Astrocyte of the cerebellum (primary cell): ENCODE data around the gene NCS1.

ENCODE experiments used
- DNase-seq: peaks from one replicate; pipeline ENCODE4 v3.0.0-alpha.2; 2011; ENCODE audit warnings: low read depth
- H3K4me3 ChIP-seq: 2 replicates; pipeline ENCODE4 v1.5.1; 2011; ENCODE audit warnings: mild to moderate bottlenecking, low read depth, low read length, moderate library complexity
- in situ Hi-C: cut with HindIII; loops from 2 replicates; pipeline ENCODE4 v1.10.0; 2017; ENCODE audit warnings: low sequenced_read_pairs
- TF ChIP-seq, protein P1 (sequence below): IDR thresholded peaks from 2 replicates; pipeline ENCODE4 v1.5.1; 2012; ENCODE audit warnings: low read length, low read depth, moderate library complexity, mild to moderate bottlenecking; ENCODE audit errors: missing control alignments

NCS1 gene

DNA sequence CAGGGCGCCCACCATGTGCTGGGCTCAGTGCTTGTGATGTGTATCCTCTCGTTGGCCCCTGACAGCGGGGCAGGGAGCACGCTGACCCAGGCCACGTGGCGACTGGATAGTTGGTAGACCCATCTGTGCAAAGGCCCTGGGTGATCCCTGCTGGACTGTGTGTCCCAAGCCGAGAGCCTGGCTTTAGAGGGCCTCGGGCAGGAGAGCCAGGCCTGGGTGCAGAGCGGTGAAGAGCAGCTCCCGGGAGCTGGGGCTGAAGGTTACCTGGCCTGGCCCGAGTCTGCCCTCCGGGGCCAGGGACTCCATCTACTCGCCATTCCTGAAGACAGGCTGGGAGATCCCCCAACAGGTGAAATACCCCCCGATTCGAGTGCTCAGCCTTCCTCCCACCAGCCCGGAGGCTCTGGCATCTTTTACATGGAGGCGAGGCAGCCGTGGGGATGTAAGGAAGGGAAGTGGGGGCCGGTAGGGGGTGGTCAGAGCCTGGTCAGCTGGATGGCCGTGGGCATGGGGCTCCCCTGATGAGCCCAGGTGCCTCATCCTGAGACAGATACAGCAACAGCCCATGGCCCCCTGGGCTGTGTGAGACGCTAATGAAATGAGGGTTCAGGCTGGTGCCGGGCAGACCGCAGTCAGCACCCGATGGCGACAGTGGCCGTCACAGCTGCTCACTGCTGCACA is 19.0 kb downstream of the NCS1 start:
- no peak overlapping the region for H3K4me3 ChIP-seq
- TF ChIP-seq, protein P1, sequence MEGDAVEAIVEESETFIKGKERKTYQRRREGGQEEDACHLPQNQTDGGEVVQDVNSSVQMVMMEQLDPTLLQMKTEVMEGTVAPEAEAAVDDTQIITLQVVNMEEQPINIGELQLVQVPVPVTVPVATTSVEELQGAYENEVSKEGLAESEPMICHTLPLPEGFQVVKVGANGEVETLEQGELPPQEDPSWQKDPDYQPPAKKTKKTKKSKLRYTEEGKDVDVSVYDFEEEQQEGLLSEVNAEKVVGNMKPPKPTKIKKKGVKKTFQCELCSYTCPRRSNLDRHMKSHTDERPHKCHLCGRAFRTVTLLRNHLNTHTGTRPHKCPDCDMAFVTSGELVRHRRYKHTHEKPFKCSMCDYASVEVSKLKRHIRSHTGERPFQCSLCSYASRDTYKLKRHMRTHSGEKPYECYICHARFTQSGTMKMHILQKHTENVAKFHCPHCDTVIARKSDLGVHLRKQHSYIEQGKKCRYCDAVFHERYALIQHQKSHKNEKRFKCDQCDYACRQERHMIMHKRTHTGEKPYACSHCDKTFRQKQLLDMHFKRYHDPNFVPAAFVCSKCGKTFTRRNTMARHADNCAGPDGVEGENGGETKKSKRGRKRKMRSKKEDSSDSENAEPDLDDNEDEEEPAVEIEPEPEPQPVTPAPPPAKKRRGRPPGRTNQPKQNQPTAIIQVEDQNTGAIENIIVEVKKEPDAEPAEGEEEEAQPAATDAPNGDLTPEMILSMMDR = no peak
- in situ Hi-C loops = no loop called here
- DNase-seq = no peak

DNA sequence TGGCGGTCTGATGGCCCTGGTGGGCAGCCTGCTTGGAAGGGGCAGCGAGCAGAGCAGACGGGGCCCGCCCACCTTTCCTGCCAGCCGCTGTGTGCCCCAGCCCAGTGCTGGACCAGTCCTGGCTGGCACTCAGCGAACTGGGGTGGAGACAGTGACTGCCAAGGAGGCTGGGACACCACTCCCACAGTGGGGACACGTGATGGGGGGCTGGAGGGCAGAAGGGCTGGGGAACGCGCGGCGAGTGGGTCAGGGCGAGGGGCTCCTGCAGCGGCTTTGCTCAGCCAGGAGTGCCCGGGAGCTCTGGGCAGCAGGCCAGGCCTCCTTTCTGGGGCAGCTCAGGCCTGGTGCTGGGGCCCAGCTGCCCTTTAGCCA is 19.5 kb downstream of the NCS1 start:
- no peak overlapping the region for H3K4me3 ChIP-seq
- DNase-seq = no peak
- TF ChIP-seq, protein P1 = no peak
- in situ Hi-C loops = no loop called here

DNA sequence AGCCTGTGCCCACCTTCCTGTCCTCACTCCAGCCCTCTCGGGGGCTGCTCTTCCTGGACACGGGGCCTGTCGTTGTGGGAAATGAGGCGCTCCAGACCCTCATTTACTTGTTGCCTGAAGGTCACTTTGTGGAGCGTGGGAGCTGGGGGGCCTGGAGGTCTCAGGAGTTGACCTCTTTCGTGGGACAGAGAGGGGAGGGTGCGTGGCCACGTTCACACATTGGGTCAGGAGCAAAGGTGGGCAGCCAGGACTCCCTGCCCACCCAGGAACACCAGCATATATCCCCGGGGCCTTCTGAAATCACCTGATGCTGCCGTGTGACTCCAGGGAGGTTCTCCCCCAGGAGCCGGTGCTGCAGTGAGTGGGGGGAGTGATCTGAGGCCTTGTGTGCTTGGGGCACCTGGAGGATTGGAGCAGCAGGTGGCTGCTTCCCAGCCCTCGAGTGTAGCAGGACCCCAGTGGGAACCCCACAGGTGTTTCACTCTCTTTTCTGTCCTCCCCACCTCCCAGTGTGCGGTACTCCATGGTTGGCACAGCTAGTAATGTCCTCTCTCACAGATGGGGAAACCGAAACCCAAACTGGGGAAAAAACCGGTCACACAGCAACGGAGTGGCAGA is 20.3 kb downstream of the NCS1 start:
- H3K4me3 ChIP-seq = no peak overlapping the region
- in situ Hi-C loops = no loop called here
- DNase-seq = no peak
- TF ChIP-seq, protein P1 = no peak

DNA sequence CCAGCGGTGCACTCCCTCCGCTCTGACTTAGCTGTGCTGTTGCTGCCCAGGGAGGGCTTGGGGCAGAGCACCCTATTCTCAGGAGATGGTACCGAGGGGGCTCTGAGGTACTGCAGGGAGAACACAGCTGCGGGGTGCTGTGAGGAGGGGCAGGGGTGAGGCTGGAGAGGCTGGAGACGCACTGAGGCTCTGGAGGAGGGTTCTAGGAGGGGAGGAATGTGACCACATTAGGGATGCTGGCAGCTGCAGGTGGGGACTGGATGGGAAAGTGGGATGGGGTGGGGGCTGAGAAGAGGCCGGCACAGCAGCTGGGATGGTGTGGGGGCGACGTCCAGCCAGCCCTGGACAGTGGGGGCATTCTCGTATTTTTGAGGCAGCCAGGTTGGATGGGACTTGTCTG is 20.9 kb downstream of the NCS1 start:
- no peak for DNase-seq
- TF ChIP-seq, protein P1 = no peak
- H3K4me3 ChIP-seq = no peak overlapping the region
- in situ Hi-C loops = no loop called here

DNA sequence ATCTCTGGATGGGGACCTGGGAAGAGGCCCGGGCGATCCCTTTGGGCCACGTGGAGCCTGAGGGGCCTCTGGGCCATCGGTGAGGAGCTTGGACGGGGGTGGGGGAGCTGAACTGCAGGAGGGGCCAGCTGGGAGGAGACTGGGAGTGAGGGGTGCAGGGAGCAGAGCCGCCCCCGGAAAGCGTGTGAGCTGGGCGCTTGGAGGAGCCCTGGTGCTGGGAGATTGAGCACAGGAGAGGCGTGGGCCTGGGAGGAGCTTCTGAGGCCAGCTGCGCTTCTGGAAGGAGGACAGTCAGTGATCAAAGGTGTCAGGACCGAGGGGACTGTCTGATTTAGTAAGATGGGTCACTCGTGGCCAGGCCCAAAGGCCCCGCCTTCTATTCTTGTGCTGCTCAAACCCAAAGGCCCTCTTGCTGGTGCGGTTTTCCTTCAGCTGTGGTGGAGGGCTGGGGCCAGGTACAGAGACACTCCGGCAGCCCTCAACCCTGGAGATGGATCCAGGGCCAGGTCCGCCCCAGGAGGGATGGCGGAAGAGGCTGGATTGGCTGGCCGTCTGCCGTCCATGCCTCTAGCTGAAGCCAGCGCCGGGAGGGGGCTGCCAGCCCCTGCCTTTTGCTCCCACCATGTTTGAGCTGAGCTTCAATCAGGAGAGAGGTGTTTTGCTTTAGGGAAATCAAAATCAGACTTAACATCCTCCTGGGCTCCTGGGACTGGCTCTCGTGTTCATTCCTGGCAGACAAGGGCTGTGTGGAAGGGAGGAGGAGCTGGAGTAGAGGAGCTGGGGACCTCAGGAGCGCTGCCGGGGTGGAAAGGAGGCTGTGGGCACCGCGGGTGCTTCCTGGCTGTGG is 21.6 kb downstream of the NCS1 start:
- in situ Hi-C loops = no loop called here
- TF ChIP-seq, protein P1 = no peak
- no peak for DNase-seq
- no peak overlapping the region for H3K4me3 ChIP-seq

DNA sequence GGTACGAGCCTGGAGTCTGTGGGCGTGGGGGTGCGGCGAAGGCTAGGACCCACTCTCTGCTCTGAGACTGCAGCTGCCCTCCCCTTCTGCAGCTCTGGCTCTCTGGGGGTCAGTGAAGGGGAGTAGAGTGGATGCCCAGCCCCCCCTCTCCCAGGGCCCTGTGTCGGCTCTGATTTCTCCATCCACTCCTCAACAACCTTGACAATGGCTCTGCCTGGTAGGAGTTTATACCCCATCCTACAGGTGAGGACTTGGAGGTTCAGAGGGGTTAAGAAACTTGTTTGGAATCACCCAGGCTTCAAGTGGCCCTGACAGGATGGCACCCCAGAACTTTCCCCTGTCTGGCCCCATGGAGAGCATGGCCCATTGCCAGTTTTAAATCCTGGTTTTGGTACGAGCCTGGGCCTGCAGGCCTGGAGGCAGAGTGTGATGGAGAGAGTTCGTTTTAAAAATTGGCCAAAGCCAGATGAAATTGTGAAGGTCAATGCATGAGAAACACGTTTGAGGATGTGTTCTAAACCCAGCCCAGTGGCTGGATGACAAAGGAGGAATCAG is 22.3 kb downstream of the NCS1 start:
- in situ Hi-C loops = no loop called here
- DNase-seq = no peak
- TF ChIP-seq, protein P1 = no peak
- H3K4me3 ChIP-seq = no peak overlapping the region
